ENCODE measurements around the gene CES5A. TPM values are rescaled to one million over a fixed set of nuclear protein-coding genes. Genes with fewer than 3 reads are reported as not detected.

CES5A gene
- total RNA-seq, 1 donor from 2014 or later = 0.39 TPM

Other genes with a start within 250 kb of the CES5A start
- gene SLC6A2, start 219.4 kb downstream of the CES5A start, total RNA-seq = 4.6 TPM
- gene CES1, start 42.3 kb downstream of the CES5A start, total RNA-seq = 56.8 TPM